HEK293 (cell line): ENCODE measurements around the gene GABRA5.

ENCODE experiments used
- CTCF ChIA-PET: fragments of 350-600 bp; formaldehyde crosslinking; extraction: SDS; loops from one replicate; lab custom pipeline; 2021; ENCODE audit warnings: antibody characterized with exemption; lab: Yijun Ruan, JAX
- POLR2A ChIA-PET: fragments of 300-600 bp; formaldehyde crosslinking; extraction: SDS; loops from one replicate; lab custom pipeline; 2020; ENCODE audit warnings: antibody characterized with exemption, inconsistent platforms; lab: Yijun Ruan, JAX
- H3K27ac ChIP-seq: fragments of 200-500 bp; sonication (Bioruptor generic); 2 replicates; pipeline ENCODE4 v1.5.1; 2014; ENCODE audit warnings: low read depth, low read length, control low read depth, inconsistent platforms; ENCODE audit errors: extremely low read depth
- H3K36me3 ChIP-seq, 2 experiments: fragments of 200-500 bp in 1 of 2; sonication (Bioruptor generic) in 1 of 2; 1 replicate in 1 of 2; 2 replicates in 1 of 2; pipeline ENCODE4 v1.5.1; 2014 to 2017; ENCODE audit warnings: inconsistent platforms in 2 of 2, low read length in 2 of 2; ENCODE audit not compliant: control insufficient read depth in 2 of 2, insufficient read depth in 1 of 2
- H3K4me1 ChIP-seq: fragments of 200-500 bp; sonication (Bioruptor generic); 2 replicates; pipeline ENCODE4 v1.5.1; 2014; ENCODE audit warnings: mild to moderate bottlenecking, low read length, inconsistent platforms; ENCODE audit not compliant: control insufficient read depth, insufficient read depth
- H3K4me3 ChIP-seq: 2 replicates; pipeline ENCODE4 v1.5.1; 2011; ENCODE audit warnings: low read depth, mild to moderate bottlenecking, control low read depth, low read length, moderate library complexity
- H3K9me3 ChIP-seq: fragments of 200-500 bp; sonication (Bioruptor generic); 2 replicates; pipeline ENCODE4 v1.5.1; 2014; ENCODE audit warnings: low read depth, low read length, inconsistent platforms; ENCODE audit not compliant: control insufficient read depth, insufficient read depth
- ELK4 ChIP-seq: IDR thresholded peaks from 2 replicates; pipeline ENCODE4 v1.6.1; 2011; ENCODE audit warnings: mild to moderate bottlenecking, low read depth, low read length, borderline replicate concordance
- GLIS1 ChIP-seq: fragments of 450-650 bp; formaldehyde crosslinking; IDR thresholded peaks from 2 replicates; pipeline ENCODE4 v1.5.1; 2016; ENCODE audit warnings: missing biosample characterization, missing genetic modification characterization
- REPIN1 ChIP-seq: fragments of 450-650 bp; formaldehyde crosslinking; IDR thresholded peaks from 2 replicates; pipeline ENCODE4 v1.5.1; 2017; ENCODE audit warnings: missing biosample characterization, missing genetic modification characterization, low read depth
- SCRT1 ChIP-seq: fragments of 450-650 bp; formaldehyde crosslinking; IDR thresholded peaks from 2 replicates; pipeline ENCODE4 v1.5.1; 2016; ENCODE audit warnings: missing biosample characterization, missing genetic modification characterization, borderline replicate concordance
- SP7 ChIP-seq: fragments of 450-650 bp; formaldehyde crosslinking; IDR thresholded peaks from 2 replicates; pipeline ENCODE4 v1.5.1; 2016; ENCODE audit warnings: missing biosample characterization, missing genetic modification characterization
- TCF7L2 ChIP-seq: IDR thresholded peaks from 2 replicates; pipeline ENCODE4 v1.6.1; 2011; ENCODE audit warnings: low read depth, mild to moderate bottlenecking, inconsistent platforms, low read length, moderate library complexity, borderline replicate concordance
- TRIM28 ChIP-seq: IDR thresholded peaks from 2 replicates; pipeline ENCODE4 v1.6.1; 2011; ENCODE audit warnings: low read length, control low read depth, borderline replicate concordance
- ZIC2 ChIP-seq: fragments of 450-650 bp; formaldehyde crosslinking; IDR thresholded peaks from 2 replicates; pipeline ENCODE4 v1.5.1; 2016; ENCODE audit warnings: missing biosample characterization, missing genetic modification characterization
- ZNF146 ChIP-seq: fragments of 450-650 bp; formaldehyde crosslinking; IDR thresholded peaks from 2 replicates; pipeline ENCODE4 v1.5.1; 2016; ENCODE audit warnings: missing biosample characterization, missing genetic modification characterization
- ZNF24 ChIP-seq: fragments of 450-650 bp; formaldehyde crosslinking; IDR thresholded peaks from 2 replicates; pipeline ENCODE4 v1.5.1; 2016; ENCODE audit warnings: missing biosample characterization, missing genetic modification characterization
- ZNF324 ChIP-seq: fragments of 450-650 bp; formaldehyde crosslinking; IDR thresholded peaks from 2 replicates; pipeline ENCODE4 v1.5.1; 2016; ENCODE audit warnings: missing biosample characterization, missing genetic modification characterization
- ZNF366 ChIP-seq: fragments of 450-650 bp; formaldehyde crosslinking; conservative IDR thresholded peaks from 2 replicates; pipeline ENCODE4 v1.5.1; 2016; ENCODE audit warnings: missing biosample characterization, missing genetic modification characterization
- ZNF394 ChIP-seq: fragments of 450-650 bp; formaldehyde crosslinking; IDR thresholded peaks from 2 replicates; pipeline ENCODE4 v1.5.1; 2016; ENCODE audit warnings: missing biosample characterization, missing genetic modification characterization, mild to moderate bottlenecking, moderate library complexity, borderline replicate concordance
- ZNF514 ChIP-seq: fragments of 450-650 bp; formaldehyde crosslinking; IDR thresholded peaks from 2 replicates; pipeline ENCODE4 v1.5.1; 2016; ENCODE audit warnings: missing biosample characterization, missing genetic modification characterization
- ZNF561 ChIP-seq: fragments of 450-650 bp; IDR thresholded peaks from 2 replicates; pipeline ENCODE4 v1.5.1; 2018; ENCODE audit warnings: missing biosample characterization, missing genetic modification characterization, borderline replicate concordance
- ZNF624 ChIP-seq: fragments of 450-650 bp; formaldehyde crosslinking; IDR thresholded peaks from 2 replicates; pipeline ENCODE4 v1.5.1; 2017; ENCODE audit warnings: missing biosample characterization, missing genetic modification characterization
- ZNF660 ChIP-seq: fragments of 450-650 bp; IDR thresholded peaks from 2 replicates; pipeline ENCODE4 v1.5.1; 2018; ENCODE audit warnings: missing biosample characterization, mild to moderate bottlenecking, missing genetic modification characterization
- ZNF670 ChIP-seq: fragments of 450-650 bp; formaldehyde crosslinking; IDR thresholded peaks from 2 replicates; pipeline ENCODE4 v1.5.1; 2016; ENCODE audit warnings: missing biosample characterization, missing genetic modification characterization, low read depth
- ZSCAN4 ChIP-seq: fragments of 450-650 bp; formaldehyde crosslinking; IDR thresholded peaks from 2 replicates; pipeline ENCODE4 v1.5.1; 2017; ENCODE audit warnings: missing biosample characterization, missing genetic modification characterization
- TF ChIP-seq, protein P1 (sequence below): fragments of 450-650 bp; formaldehyde crosslinking; IDR thresholded peaks from 2 replicates; pipeline ENCODE4 v1.5.1; 2016; ENCODE audit warnings: missing biosample characterization, missing genetic modification characterization
- TF ChIP-seq, protein P2 (sequence below): fragments of 450-650 bp; formaldehyde crosslinking; IDR thresholded peaks from 2 replicates; pipeline ENCODE4 v1.5.1; 2016; ENCODE audit warnings: missing biosample characterization, missing genetic modification characterization, borderline replicate concordance
- TF ChIP-seq, protein P3 (sequence below): fragments of 450-650 bp; formaldehyde crosslinking; IDR thresholded peaks from 2 replicates; pipeline ENCODE4 v1.5.1; 2017; ENCODE audit warnings: missing biosample characterization, missing genetic modification characterization
- TF ChIP-seq, protein P4 (sequence below): fragments of 450-650 bp; formaldehyde crosslinking; IDR thresholded peaks from 2 replicates; pipeline ENCODE4 v1.5.1; 2017; ENCODE audit warnings: missing biosample characterization, missing genetic modification characterization
- TF ChIP-seq, protein P5 (sequence below): fragments of 450-650 bp; formaldehyde crosslinking; IDR thresholded peaks from 2 replicates; pipeline ENCODE4; 2016; ENCODE audit warnings: missing biosample characterization, missing genetic modification characterization
- TF ChIP-seq, protein P6 (sequence below): fragments of 450-650 bp; formaldehyde crosslinking; IDR thresholded peaks from 2 replicates; pipeline ENCODE4 v1.5.1; 2016; ENCODE audit warnings: missing biosample characterization, missing genetic modification characterization

The GABRA5 gene

GRCh38 chr15:26842391-26842790 is 24.5 kb upstream of the GABRA5 start:
- H3K4me1 ChIP-seq = no peaks in the 10 kb centered on the region
- POLR2A ChIA-PET = no interaction called here
- H3K36me3 ChIP-seq = no peaks in the 10 kb centered on the region
- no peak overlapping the region for H3K27ac ChIP-seq
- no peak for TF ChIP-seq REPIN1 (tag by site-specific recombination)
- TF ChIP-seq, protein P1, sequence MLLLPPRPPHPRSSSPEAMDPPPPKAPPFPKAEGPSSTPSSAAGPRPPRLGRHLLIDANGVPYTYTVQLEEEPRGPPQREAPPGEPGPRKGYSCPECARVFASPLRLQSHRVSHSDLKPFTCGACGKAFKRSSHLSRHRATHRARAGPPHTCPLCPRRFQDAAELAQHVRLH = no peak
- TF ChIP-seq ZNF670 (tag by site-specific recombination) = no peak
- TF ChIP-seq, protein P2, sequence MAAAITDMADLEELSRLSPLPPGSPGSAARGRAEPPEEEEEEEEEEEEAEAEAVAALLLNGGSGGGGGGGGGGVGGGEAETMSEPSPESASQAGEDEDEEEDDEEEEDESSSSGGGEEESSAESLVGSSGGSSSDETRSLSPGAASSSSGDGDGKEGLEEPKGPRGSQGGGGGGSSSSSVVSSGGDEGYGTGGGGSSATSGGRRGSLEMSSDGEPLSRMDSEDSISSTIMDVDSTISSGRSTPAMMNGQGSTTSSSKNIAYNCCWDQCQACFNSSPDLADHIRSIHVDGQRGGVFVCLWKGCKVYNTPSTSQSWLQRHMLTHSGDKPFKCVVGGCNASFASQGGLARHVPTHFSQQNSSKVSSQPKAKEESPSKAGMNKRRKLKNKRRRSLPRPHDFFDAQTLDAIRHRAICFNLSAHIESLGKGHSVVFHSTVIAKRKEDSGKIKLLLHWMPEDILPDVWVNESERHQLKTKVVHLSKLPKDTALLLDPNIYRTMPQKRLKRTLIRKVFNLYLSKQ (tag by site-specific recombination) = no peak
- no peak for TF ChIP-seq ZNF394 (tag by site-specific recombination)
- no peak for TF ChIP-seq ZNF514 (tag by site-specific recombination)
- TF ChIP-seq ZNF324 (tag by site-specific recombination) = no peak
- no peak for TF ChIP-seq GLIS1 (tag by site-specific recombination)
- TF ChIP-seq TRIM28 = no peak
- TF ChIP-seq ZNF366 (tag by site-specific recombination) = no peak
- TF ChIP-seq, all 188 proteins: peak for 0
- H3K9me3 ChIP-seq = no peaks in the 10 kb centered on the region
- no peak overlapping the region for H3K4me3 ChIP-seq
- CTCF ChIA-PET = no interaction called here

DNA sequence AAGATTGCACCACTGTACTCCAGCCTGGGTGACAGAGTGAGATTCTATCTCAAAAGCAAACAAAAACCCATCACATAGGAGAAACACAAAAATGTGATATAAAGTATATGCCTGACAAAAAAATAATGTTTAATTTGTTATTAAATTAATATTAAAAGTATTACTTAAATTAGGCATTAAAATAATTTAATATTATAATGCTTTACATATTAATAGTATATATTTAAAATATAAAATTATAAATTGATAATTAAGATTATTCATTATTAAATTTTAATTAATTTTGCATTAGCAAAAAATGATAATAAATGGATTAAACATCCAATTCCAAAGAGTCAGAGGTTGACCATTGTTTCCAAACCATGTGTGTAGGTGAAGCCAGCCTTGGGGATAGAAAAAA is 22.0 kb upstream of the GABRA5 start:
- ChIA-PET POLR2A (no interaction called here), CTCF (no interaction called here)
- Histone ChIP-seq H3K9me3 (no peaks in the 10 kb centered on the region), H3K4me1 (no peaks in the 10 kb centered on the region), H3K27ac (no peak overlapping the region), H3K36me3 (no peaks in the 10 kb centered on the region), H3K4me3 (no peak overlapping the region)
- no peak for TF ChIP-seq ZNF24 (tag by site-specific recombination)
- no peak for TF ChIP-seq ELK4
- no peak for TF ChIP-seq SP7 (tag by site-specific recombination)
- no peak for TF ChIP-seq TCF7L2
- TF ChIP-seq ZNF146 (tag by site-specific recombination) = no peak
- TF ChIP-seq SCRT1 (tag by site-specific recombination) = no peak
- TF ChIP-seq ZNF624 (tag by site-specific recombination) = no peak
- no peak for TF ChIP-seq ZNF561 (tag by site-specific recombination)
- no peak for TF ChIP-seq ZSCAN4 (tag by site-specific recombination)
- TF ChIP-seq, protein P3, sequence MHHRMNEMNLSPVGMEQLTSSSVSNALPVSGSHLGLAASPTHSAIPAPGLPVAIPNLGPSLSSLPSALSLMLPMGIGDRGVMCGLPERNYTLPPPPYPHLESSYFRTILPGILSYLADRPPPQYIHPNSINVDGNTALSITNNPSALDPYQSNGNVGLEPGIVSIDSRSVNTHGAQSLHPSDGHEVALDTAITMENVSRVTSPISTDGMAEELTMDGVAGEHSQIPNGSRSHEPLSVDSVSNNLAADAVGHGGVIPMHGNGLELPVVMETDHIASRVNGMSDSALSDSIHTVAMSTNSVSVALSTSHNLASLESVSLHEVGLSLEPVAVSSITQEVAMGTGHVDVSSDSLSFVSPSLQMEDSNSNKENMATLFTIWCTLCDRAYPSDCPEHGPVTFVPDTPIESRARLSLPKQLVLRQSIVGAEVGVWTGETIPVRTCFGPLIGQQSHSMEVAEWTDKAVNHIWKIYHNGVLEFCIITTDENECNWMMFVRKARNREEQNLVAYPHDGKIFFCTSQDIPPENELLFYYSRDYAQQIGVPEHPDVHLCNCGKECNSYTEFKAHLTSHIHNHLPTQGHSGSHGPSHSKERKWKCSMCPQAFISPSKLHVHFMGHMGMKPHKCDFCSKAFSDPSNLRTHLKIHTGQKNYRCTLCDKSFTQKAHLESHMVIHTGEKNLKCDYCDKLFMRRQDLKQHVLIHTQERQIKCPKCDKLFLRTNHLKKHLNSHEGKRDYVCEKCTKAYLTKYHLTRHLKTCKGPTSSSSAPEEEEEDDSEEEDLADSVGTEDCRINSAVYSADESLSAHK (tag by site-specific recombination) = no peak
- TF ChIP-seq, protein P4, sequence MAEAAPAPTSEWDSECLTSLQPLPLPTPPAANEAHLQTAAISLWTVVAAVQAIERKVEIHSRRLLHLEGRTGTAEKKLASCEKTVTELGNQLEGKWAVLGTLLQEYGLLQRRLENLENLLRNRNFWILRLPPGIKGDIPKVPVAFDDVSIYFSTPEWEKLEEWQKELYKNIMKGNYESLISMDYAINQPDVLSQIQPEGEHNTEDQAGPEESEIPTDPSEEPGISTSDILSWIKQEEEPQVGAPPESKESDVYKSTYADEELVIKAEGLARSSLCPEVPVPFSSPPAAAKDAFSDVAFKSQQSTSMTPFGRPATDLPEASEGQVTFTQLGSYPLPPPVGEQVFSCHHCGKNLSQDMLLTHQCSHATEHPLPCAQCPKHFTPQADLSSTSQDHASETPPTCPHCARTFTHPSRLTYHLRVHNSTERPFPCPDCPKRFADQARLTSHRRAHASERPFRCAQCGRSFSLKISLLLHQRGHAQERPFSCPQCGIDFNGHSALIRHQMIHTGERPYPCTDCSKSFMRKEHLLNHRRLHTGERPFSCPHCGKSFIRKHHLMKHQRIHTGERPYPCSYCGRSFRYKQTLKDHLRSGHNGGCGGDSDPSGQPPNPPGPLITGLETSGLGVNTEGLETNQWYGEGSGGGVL = no peak
- TF ChIP-seq, protein P5, sequence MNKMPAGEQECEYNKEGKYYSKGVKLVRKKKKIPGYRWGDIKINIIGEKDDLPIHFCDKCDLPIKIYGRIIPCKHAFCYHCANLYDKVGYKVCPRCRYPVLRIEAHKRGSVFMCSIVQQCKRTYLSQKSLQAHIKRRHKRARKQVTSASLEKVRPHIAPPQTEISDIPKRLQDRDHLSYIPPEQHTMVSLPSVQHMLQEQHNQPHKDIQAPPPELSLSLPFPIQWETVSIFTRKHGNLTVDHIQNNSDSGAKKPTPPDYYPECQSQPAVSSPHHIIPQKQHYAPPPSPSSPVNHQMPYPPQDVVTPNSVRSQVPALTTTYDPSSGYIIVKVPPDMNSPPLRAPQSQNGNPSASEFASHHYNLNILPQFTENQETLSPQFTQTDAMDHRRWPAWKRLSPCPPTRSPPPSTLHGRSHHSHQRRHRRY (tag by site-specific recombination) = no peak
- TF ChIP-seq ZIC2 = no peak
- TF ChIP-seq, protein P6, sequence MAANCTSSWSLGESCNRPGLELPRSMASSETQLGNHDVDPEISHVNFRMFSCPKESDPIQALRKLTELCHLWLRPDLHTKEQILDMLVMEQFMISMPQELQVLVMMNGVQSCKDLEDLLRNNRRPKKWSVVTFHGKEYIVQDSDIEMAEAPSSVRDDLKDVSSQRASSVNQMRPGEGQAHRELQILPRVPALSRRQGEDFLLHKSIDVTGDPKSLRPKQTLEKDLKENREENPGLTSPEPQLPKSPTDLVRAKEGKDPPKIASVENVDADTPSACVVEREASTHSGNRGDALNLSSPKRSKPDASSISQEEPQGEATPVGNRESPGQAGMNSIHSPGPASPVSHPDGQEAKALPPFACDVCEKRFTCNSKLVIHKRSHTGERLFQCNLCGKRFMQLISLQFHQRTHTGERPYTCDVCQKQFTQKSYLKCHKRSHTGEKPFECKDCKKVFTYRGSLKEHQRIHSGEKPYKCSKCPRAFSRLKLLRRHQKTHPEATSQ (tag by site-specific recombination) = no peak
- TF ChIP-seq ZNF660 (tag by site-specific recombination) = no peak
